PC-3 (cell line): ENCODE data around the gene CYP4F8. TPM values are rescaled to one million over a fixed set of nuclear protein-coding genes. Genes with fewer than 3 reads are reported as not detected.
A peak's percentile ranks its signal among the peaks of the same experiment; 100 is the strongest.

Source experiments
- ATAC-seq: fragments of 200-7000 bp; cut with Tn5 transposase; 2 replicates; pipeline ENCODE4 v1.9.1; 2020; ENCODE audit warnings: mild to moderate bottlenecking, moderate library complexity
- BruUV-seq: library from RNA; stranded (reverse); fragments of 400-500 nt; replicated peaks from 2 replicates; lab custom pipeline; 2021; lab: Mats Ljungman, UMichigan
- CTCF ChIA-PET: fragments of 300-600 bp; sonication (Branson Sonifier 250); formaldehyde crosslinking; loops from one replicate; lab custom pipeline; 2022; ENCODE audit warnings: antibody characterized with exemption; lab: Charles Lee
- POLR2A ChIA-PET: fragments of 300-600 bp; sonication (Branson Sonifier 250); formaldehyde crosslinking; loops from one replicate; lab custom pipeline; 2022; ENCODE audit warnings: antibody characterized with exemption; ENCODE audit not compliant: unreplicated experiment; lab: Charles Lee
- DNase-seq: peaks from one replicate; pipeline ENCODE4 v3.0.0-alpha.2; 2015
- H2AFZ ChIP-seq: fragments of 300-600 bp; sonication (generic); 2 replicates; pipeline ENCODE4 v1.6.0; 2016; ENCODE audit warnings: antibody characterized with exemption, low read length
- H3F3A ChIP-seq: fragments of 300-600 bp; sonication (generic); one replicate; pipeline ENCODE4 v1.6.0; 2017; ENCODE audit warnings: antibody characterized with exemption, low read length, control low read depth, mild to moderate bottlenecking; ENCODE audit not compliant: unreplicated experiment
- H3K27ac ChIP-seq: fragments of 300-600 bp; sonication (generic); 2 replicates; pipeline ENCODE4 v1.5.1; 2016; ENCODE audit warnings: mild to moderate bottlenecking, low read length
- H3K27me3 ChIP-seq: fragments of 300-600 bp; sonication (generic); 2 replicates; pipeline ENCODE4 v1.6.1; 2016; ENCODE audit warnings: low read length, mixed read lengths
- H3K36me3 ChIP-seq: fragments of 300-600 bp; sonication (generic); 2 replicates; pipeline ENCODE4 v1.6.1; 2016; ENCODE audit warnings: low read depth, mixed run types, low read length, mixed read lengths
- H3K4me1 ChIP-seq: fragments of 300-600 bp; sonication (generic); 2 replicates; pipeline ENCODE4 v1.5.1; 2016; ENCODE audit warnings: low read length; ENCODE audit not compliant: insufficient read depth
- H3K4me2 ChIP-seq: fragments of 300-600 bp; sonication (generic); 2 replicates; pipeline ENCODE4 v1.6.0; 2016; ENCODE audit warnings: low read length
- H3K4me3 ChIP-seq: fragments of 300-600 bp; sonication (generic); 2 replicates; pipeline ENCODE4 v1.5.1; 2016; ENCODE audit warnings: mild to moderate bottlenecking, low read length, mixed read lengths
- H3K79me2 ChIP-seq: fragments of 300-600 bp; sonication (generic); 2 replicates; pipeline ENCODE4 v1.6.1; 2017; ENCODE audit warnings: low read length, mixed read lengths
- H3K9ac ChIP-seq: fragments of 300-600 bp; sonication (generic); 2 replicates; pipeline ENCODE4 v1.6.0; 2016; ENCODE audit warnings: mild to moderate bottlenecking, low read length
- H3K9me2 ChIP-seq: fragments of 300-600 bp; sonication (generic); replicated peaks from 2 replicates; pipeline ENCODE4 v1.6.1; 2016; ENCODE audit warnings: mixed run types, low read length, mixed read lengths
- H3K9me3 ChIP-seq: fragments of 300-600 bp; sonication (generic); 2 replicates; pipeline ENCODE4 v1.6.1; 2016; ENCODE audit warnings: low read length, mixed read lengths
- H4K20me1 ChIP-seq: fragments of 300-600 bp; sonication (generic); 2 replicates; pipeline ENCODE4 v1.6.1; 2016; ENCODE audit warnings: low read length, mixed read lengths
- EZH2 ChIP-seq: fragments of 300-600 bp; sonication (generic); IDR thresholded peaks from one replicate; pipeline ENCODE4 v1.6.1; 2017; ENCODE audit warnings: antibody characterized with exemption, mild to moderate bottlenecking, low read length; ENCODE audit not compliant: unreplicated experiment
- EZH2phosphoT487 ChIP-seq: fragments of 300-600 bp; sonication (generic); IDR thresholded peaks from 2 replicates; pipeline ENCODE4 v1.6.1; 2018; ENCODE audit warnings: mild to moderate bottlenecking, antibody characterized with exemption, low read length, borderline replicate concordance
- intact Hi-C: fragments of 100-400 bp; cut with micrococcal nuclease; formaldehyde crosslinking; loops from 2 replicates; pipeline ENCODE4 v1.9.0; 2023
- total RNA-seq: library from RNA; depleted of rRNA; stranded (reverse); fragments of >200 nt; gene quantifications from 2 replicates; pipeline ENCODE4 v1.2.3, GENCODE V29; 2014
- TF ChIP-seq, protein P1 (sequence below): fragments of 300-600 bp; sonication (generic); conservative IDR thresholded peaks from 2 replicates; pipeline ENCODE4 v1.5.1; 2017; ENCODE audit warnings: antibody characterized with exemption, low read depth, mild to moderate bottlenecking, low read length

The CYP4F8 gene
- total RNA-seq, 1 experiment from 2014 or later: not detected

DNA sequence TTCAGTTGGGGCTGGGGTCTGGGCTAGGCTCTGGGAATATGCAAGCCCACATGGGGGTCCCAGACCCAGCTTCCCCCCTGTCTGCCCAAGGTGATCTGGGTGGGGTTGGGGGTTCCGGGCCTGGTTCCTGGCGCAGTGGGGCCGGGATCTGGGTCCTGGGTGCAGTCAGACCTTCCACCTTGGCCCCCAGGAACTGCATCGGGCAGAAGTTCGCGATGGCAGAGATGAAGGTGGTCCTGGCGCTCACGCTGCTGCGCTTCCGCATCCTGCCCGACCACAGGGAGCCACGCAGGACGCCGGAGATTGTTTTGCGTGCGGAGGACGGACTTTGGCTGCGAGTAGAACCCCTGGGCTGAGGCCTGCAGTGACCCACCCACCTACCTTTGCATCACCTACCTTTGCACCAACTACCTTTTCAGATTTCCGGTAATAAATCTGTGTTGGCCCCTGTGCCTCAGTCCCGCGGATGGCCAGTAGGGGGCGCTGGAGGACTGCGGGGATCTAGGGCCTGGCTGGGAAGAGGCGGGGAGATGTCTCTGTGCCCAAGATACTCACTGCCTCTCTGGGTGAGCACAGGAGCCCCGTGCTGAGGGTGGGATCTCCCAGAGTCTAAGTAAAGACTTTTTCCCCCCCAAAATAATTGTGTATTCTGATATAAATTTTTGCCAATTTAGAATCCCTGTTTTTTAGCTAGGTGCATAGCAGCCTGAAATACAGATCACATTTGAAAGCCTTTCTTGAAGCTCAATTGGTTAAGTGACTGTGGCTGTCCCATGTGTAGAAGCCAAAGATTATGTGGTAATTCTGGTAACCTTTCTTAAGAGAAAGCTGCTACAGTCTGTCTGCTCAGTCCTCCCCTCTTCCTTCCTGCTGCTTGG is 14.2 kb downstream of the CYP4F8 start:
- Histone ChIP-seq H4K20me1 (no peaks in the 10 kb centered on the region), H2AFZ (no peak overlapping the region), H3K4me3 (no peak overlapping the region), H3K9ac (no peak overlapping the region), H3K79me2 (no peaks in the 10 kb centered on the region), H3K27me3 (0 out of 2 replicates have a peak, but pooled peaks cover under 1% of the 10 kb centered on the region), H3K4me1 (no peaks in the 10 kb centered on the region), H3K4me2 (no peak overlapping the region), H3K36me3 (no peaks in the 10 kb centered on the region), H3K27ac (no peak overlapping the region), H3F3A (no peaks in the 10 kb centered on the region), H3K9me3 (no peaks in the 10 kb centered on the region), H3K9me2 (no peaks in the 10 kb centered on the region)
- CTCF ChIA-PET: interaction anchor here (0.7 kb wide), 1 partner anchor 868 kb away, joined by 4 read pairs; no protein-coding TSS in a partner anchor
- TF ChIP-seq EZH2: no peak
- TF ChIP-seq, protein P1, sequence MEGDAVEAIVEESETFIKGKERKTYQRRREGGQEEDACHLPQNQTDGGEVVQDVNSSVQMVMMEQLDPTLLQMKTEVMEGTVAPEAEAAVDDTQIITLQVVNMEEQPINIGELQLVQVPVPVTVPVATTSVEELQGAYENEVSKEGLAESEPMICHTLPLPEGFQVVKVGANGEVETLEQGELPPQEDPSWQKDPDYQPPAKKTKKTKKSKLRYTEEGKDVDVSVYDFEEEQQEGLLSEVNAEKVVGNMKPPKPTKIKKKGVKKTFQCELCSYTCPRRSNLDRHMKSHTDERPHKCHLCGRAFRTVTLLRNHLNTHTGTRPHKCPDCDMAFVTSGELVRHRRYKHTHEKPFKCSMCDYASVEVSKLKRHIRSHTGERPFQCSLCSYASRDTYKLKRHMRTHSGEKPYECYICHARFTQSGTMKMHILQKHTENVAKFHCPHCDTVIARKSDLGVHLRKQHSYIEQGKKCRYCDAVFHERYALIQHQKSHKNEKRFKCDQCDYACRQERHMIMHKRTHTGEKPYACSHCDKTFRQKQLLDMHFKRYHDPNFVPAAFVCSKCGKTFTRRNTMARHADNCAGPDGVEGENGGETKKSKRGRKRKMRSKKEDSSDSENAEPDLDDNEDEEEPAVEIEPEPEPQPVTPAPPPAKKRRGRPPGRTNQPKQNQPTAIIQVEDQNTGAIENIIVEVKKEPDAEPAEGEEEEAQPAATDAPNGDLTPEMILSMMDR: peak; percentile 96
- intact Hi-C loops: loop anchor here (1.0 to 10.0 kb wide), 2 partner anchors 181 to 396 kb away; no protein-coding TSS in a partner anchor
- BruUV-seq: no TSS peak
- POLR2A ChIA-PET: no interaction called here
- DNase-seq (peak; percentile 80), ATAC-seq (peak; percentile 87)

DNA sequence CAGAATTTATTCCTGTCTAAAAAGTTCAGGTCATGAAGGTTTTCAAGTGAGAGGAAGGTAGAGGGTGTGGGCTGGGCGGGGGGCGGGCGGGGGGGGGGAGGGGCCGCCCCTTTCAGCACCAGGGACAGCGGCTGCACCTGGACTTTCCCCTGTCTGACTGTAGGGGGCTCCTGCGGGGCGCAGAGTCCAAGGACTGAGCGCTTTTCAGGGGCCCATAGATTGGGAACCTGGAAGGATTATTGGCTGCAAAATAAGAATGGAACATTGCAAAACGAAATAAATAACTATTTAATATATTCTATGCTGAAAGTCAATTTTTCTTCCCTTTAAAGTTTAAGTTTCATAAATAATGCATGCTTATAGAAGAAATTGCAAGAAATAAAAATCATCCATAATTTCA is 16.8 kb downstream of the CYP4F8 start:
- no peaks in the 10 kb centered on the region for H3K9me3 ChIP-seq
- 0 out of 2 replicates have a peak, but pooled peaks cover 7% of the 10 kb centered on the region for H3K27me3 ChIP-seq
- ATAC-seq (no peak), DNase-seq (peak; percentile 43)
- POLR2A ChIA-PET: no interaction called here
- H2AFZ ChIP-seq: no peak overlapping the region
- BruUV-seq: no TSS peak
- no peak overlapping the region for H3K4me3 ChIP-seq
- intact Hi-C loops: loop anchor here (2.0 kb wide), 1 partner anchor 237 kb away; no protein-coding TSS in a partner anchor
- H4K20me1 ChIP-seq: no peaks in the 10 kb centered on the region
- CTCF ChIA-PET: no interaction called here
- no peak overlapping the region for H3K27ac ChIP-seq
- no peak overlapping the region for H3K9ac ChIP-seq
- no peaks in the 10 kb centered on the region for H3K36me3 ChIP-seq
- TF ChIP-seq EZH2phosphoT487 (no peak), EZH2 (no peak)
- TF ChIP-seq, protein P1: peak; percentile 59
- H3K4me2 ChIP-seq: no peak overlapping the region
- H3K4me1 ChIP-seq: no peaks in the 10 kb centered on the region
- no peaks in the 10 kb centered on the region for H3F3A ChIP-seq
- H3K9me2 ChIP-seq: no peaks in the 10 kb centered on the region
- H3K79me2 ChIP-seq: no peaks in the 10 kb centered on the region
